Stomach (tissue), 4 donors: ENCODE results near the gene TMEM207.

Experiments used
- CTCF ChIP-seq, 7 experiments: fragments of 450-650 bp in 4 of 7; fragments of 200-600 bp in 3 of 7; sonication (generic) in 3 of 7; IDR thresholded peaks; one replicate each; pipeline ENCODE4 v1.5.1; 2016 to 2019; ENCODE audit warnings: antibody characterized with exemption in 7 of 7, control low read depth in 2 of 7, mild to moderate bottlenecking in 1 of 7
- EP300 ChIP-seq: sonication (generic); formaldehyde crosslinking; IDR thresholded peaks from one replicate; pipeline ENCODE4 v1.6.1; 2017; ENCODE audit warnings: antibody characterized with exemption

GRCh38 chr3:190486908-190487607 is 37.4 kb upstream of the TMEM207 start:
- no peak for TF ChIP-seq CTCF (IDR thresholded peaks at IDR 0.05)
- TF ChIP-seq EP300: no peak
